ENCODE results near the gene DSCAM. TPM values are rescaled to one million over a fixed set of nuclear protein-coding genes. Genes with fewer than 3 reads are reported as not detected.

DSCAM gene
- total RNA-seq, 2 donors from 2014 or later = 18.5 to 25.5 TPM

DNA sequence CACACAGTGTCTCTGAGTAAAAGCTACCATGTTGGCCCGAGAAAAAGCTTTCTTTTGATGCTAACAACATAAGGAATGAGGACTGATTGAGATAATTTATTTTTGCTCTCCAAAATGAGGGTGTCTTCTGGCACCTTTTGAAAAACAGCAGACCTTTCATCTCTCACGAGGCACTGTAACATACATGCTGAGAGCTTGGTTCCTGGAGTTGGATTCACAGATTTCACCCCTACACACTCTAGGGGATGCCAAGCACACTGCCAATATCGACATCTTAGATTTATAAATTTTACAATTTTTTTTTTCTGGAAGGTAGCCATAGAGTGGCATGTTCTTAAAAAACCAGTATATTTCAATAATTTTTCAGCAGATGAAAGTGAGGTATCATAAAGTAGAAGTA lies 408.3 kb downstream of the DSCAM start:
- no peak overlapping the region for H3K4me3 ChIP-seq (ENCODE audit: low read length)
- H3K27me3 ChIP-seq (ENCODE audit: control insufficient read depth, insufficient read depth, low read length, poor library complexity, severe bottlenecking) = no peaks in the 10 kb centered on the region
- H3K27ac ChIP-seq (ENCODE audit: low read depth, low read length) = no peak overlapping the region
- no peak overlapping the region for H3K9ac ChIP-seq (ENCODE audit: extremely low read depth, low read length, poor library complexity, severe bottlenecking)
- no peaks in the 10 kb centered on the region for H3K9me3 Mint-ChIP-seq
- 96% methylated on average over 3 of the region's 3 CpGs; no CpG with 5 or more reads in 1 of the 2 experiments for WGBS, 2 experiments (ENCODE audit: insufficient coverage in 1 of 2, insufficient read length in 1 of 2)
- no peaks in the 10 kb centered on the region for H3K4me1 Mint-ChIP-seq
- no peaks in the 10 kb centered on the region for H3K4me1 ChIP-seq (ENCODE audit: control insufficient read depth, insufficient read depth, low read length)
- H3K36me3 ChIP-seq (ENCODE audit: control insufficient read depth, insufficient read depth, low read length) = peaks cover 86% of the 10 kb centered on the region
- H3K27me3 Mint-ChIP-seq (ENCODE audit: insufficient read depth) = no peaks in the 10 kb centered on the region
- H3K9me3 ChIP-seq (ENCODE audit: control insufficient read depth, low read length) = peaks cover 22% of the 10 kb centered on the region
- peaks cover 40% of the 10 kb centered on the region for H3K36me3 Mint-ChIP-seq (ENCODE audit: low read depth)
- no peak overlapping the region for H3K4me3 Mint-ChIP-seq
- DNase-seq = no peak
- TF ChIP-seq, protein P1, sequence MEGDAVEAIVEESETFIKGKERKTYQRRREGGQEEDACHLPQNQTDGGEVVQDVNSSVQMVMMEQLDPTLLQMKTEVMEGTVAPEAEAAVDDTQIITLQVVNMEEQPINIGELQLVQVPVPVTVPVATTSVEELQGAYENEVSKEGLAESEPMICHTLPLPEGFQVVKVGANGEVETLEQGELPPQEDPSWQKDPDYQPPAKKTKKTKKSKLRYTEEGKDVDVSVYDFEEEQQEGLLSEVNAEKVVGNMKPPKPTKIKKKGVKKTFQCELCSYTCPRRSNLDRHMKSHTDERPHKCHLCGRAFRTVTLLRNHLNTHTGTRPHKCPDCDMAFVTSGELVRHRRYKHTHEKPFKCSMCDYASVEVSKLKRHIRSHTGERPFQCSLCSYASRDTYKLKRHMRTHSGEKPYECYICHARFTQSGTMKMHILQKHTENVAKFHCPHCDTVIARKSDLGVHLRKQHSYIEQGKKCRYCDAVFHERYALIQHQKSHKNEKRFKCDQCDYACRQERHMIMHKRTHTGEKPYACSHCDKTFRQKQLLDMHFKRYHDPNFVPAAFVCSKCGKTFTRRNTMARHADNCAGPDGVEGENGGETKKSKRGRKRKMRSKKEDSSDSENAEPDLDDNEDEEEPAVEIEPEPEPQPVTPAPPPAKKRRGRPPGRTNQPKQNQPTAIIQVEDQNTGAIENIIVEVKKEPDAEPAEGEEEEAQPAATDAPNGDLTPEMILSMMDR (conservative IDR thresholded peaks at IDR 0.05) = no peak
- H3K27ac Mint-ChIP-seq = no peak overlapping the region

DNA sequence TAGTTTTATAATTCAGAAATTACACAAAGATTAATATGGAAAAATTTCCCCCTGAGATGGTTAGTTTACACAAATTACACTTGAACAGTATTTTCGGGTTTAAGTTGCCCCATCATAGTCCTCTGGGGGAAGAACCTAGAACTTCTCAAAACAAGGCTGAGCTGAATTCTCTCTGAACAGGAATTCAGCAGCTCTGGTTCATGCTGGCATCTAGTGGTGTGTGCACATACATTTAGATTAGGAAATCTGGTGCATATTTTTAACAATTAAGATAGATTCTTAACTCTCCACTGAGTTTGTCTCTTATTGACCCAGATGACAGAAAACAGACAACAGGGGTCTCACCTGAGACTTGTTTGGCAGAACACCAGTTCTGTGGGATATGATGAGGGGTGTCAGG lies 410.7 kb downstream of the DSCAM start:
- WGBS, 2 experiments (ENCODE audit: insufficient coverage in 1 of 2, insufficient read length in 1 of 2) = 93% methylated on average over 1 of the region's 1 CpG; no CpG with 5 or more reads in 1 of the 2 experiments
- no peaks in the 10 kb centered on the region for H3K27me3 ChIP-seq (ENCODE audit: control insufficient read depth, insufficient read depth, low read length, poor library complexity, severe bottlenecking)
- H3K27ac Mint-ChIP-seq = no peak overlapping the region

DNA sequence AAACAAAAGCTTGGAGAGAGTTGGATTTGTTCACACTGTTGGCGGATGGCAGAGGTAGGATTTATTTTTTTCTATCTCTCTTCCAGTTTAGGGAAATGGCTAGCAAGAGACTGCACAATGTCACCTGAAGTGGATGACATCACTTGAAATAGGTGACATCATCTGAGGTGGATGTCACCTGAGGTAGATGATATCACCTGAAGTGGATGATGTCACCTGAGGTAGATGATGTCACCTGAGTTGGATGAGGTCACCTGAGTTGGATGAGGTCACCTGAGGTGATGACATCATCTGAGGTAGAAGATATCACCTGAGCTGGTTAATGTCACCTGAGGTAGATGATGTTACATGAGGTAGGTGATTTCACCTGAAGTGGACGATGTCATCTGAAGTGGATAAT lies 413.4 kb downstream of the DSCAM start:
- H3K4me3 Mint-ChIP-seq = no peak overlapping the region
- no peaks in the 10 kb centered on the region for H3K27me3 ChIP-seq (ENCODE audit: control insufficient read depth, insufficient read depth, low read length, poor library complexity, severe bottlenecking)
- TF ChIP-seq, protein P1 (conservative IDR thresholded peaks at IDR 0.05) = no peak
- no peaks in the 10 kb centered on the region for H3K27me3 Mint-ChIP-seq (ENCODE audit: insufficient read depth)
- peaks cover 7% of the 10 kb centered on the region for H3K4me1 ChIP-seq (ENCODE audit: control insufficient read depth, insufficient read depth, low read length)
- no peak for DNase-seq
- peaks cover 52% of the 10 kb centered on the region for H3K36me3 Mint-ChIP-seq (ENCODE audit: low read depth)
- no peak overlapping the region for H3K4me3 ChIP-seq (ENCODE audit: low read length)
- H3K36me3 ChIP-seq (ENCODE audit: control insufficient read depth, insufficient read depth, low read length) = peaks cover 80% of the 10 kb centered on the region
- H3K27ac ChIP-seq (ENCODE audit: low read depth, low read length) = no peak overlapping the region
- no peak overlapping the region for H3K9ac ChIP-seq (ENCODE audit: extremely low read depth, low read length, poor library complexity, severe bottlenecking)
- no peaks in the 10 kb centered on the region for H3K9me3 Mint-ChIP-seq
- 94% methylated on average over 2 of the region's 2 CpGs; no CpG with 5 or more reads in 1 of the 2 experiments for WGBS, 2 experiments (ENCODE audit: insufficient coverage in 1 of 2, insufficient read length in 1 of 2)
- peaks cover 14% of the 10 kb centered on the region for H3K4me1 Mint-ChIP-seq
- no peak overlapping the region for H3K27ac Mint-ChIP-seq
- no peaks in the 10 kb centered on the region for H3K9me3 ChIP-seq (ENCODE audit: control insufficient read depth, low read length)

More for the DNA sequence above, 410.7 kb downstream of the DSCAM start:
- Mint-ChIP-seq H3K4me3 (no peak overlapping the region), H3K9me3 (no peaks in the 10 kb centered on the region), H3K27me3 (ENCODE audit: insufficient read depth) (no peaks in the 10 kb centered on the region), H3K4me1 (peaks cover 2% of the 10 kb centered on the region), H3K36me3 (ENCODE audit: low read depth) (peaks cover 46% of the 10 kb centered on the region)
- Histone ChIP-seq H3K36me3 (ENCODE audit: control insufficient read depth, insufficient read depth, low read length) (peaks cover 88% of the 10 kb centered on the region), H3K9ac (ENCODE audit: extremely low read depth, low read length, poor library complexity, severe bottlenecking) (no peak overlapping the region), H3K4me3 (ENCODE audit: low read length) (no peak overlapping the region), H3K4me1 (ENCODE audit: control insufficient read depth, insufficient read depth, low read length) (peaks cover 6% of the 10 kb centered on the region), H3K9me3 (ENCODE audit: control insufficient read depth, low read length) (peaks cover 17% of the 10 kb centered on the region), H3K27ac (ENCODE audit: low read depth, low read length) (no peak overlapping the region)
- no peak for DNase-seq
- TF ChIP-seq, protein P1 (conservative IDR thresholded peaks at IDR 0.05) = no peak

All from endodermal cell (in vitro differentiated cells).